ENCODE measurements around the gene ERCC6. TPM values are rescaled to one million over a fixed set of nuclear protein-coding genes. Genes with fewer than 3 reads are reported as not detected.

ERCC6 gene
- total RNA-seq: 12.7 and 20.8 TPM in 2 replicates

DNA sequence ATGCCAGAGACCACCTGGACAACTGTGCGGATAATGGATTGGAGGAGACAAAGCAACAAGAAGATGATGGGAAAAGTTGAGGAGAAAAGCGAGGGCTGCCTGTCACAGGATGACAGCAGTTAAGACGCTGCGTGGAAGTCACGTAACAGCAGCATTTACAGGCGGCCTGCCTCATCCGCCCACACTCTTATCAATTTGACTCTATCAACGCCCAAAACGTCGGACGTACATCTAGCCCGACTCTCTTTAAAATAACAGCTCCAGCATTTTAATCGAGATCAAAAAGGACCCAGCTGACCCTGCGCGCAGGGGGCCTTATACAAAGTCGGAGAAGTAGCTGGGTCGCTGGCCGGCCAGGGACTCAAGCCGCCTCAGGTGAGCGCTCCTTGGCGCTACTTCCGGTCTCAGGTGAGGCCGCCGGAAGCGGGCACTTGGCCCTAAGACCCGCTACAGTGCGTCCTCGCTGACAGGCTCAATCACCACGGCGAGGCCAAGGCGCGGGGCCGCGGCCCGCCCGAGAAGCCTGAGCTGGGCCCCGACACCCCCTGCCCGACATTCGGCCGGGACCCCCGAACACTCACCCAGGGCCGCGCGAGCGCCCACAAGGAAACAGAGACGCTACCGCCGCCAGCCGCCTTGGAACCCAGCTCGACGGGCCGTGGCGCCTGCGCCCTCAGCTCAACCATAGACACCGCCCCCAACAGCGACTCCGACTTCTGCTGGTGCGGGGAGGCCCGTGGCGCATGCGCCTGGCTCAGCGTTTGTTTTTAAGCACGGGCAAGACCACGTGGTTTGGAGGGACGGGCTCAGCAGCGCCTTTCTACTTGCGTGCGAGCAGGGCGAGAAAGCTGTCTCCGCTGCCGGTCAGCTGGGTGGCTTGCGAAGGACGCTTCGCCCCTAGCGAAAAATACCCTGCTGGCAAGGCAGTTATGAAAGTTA lies at the start of gene ERCC6:
Gene ERCC6, minus strand, starts transcription at position 741 of the 939 bp plus-strand sequence.

Other genes with a start within 250 kb of the ERCC6 start
- gene C10orf71, start 240.0 kb downstream of the ERCC6 start, total RNA-seq: not detected in 2 replicates
- not detected in 2 replicates for gene DRGX, start 143.0 kb downstream of the ERCC6 start, total RNA-seq
- gene SLC18A3, start 71.2 kb upstream of the ERCC6 start, total RNA-seq: not detected in 2 replicates
- not detected in 2 replicates for gene CHAT, start 74.9 kb upstream of the ERCC6 start, total RNA-seq
- gene C10orf53, start 140.5 kb upstream of the ERCC6 start, total RNA-seq: not detected in 2 replicates
- 0.22 and 0.34 TPM in 2 replicates for gene OGDHL, start 223.2 kb upstream of the ERCC6 start, total RNA-seq

Measured in dermis lymphatic vessel endothelial cell (primary cell).